ENCODE results near the gene BDNF.

GRCh38 chr11:27616711-27617110, 83.5 kb downstream of the BDNF start:
- TF ChIP-seq CTCF (IDR thresholded peaks at IDR 0.05; ENCODE audit: control extremely low read depth in 1 of 3, insufficient read depth in 1 of 3, low read depth in 1 of 3, low read length in 3 of 3) (no peak), TAF1 (IDR thresholded peaks at IDR 0.05; ENCODE audit: low read depth, low read length) (no peak)
